ENCODE results near the gene SMYD3.

Gene SMYD3

GRCh38 chr1:245700631-245701030, 806.4 kb downstream of the SMYD3 start:
- no peak for TF ChIP-seq ZFX (IDR thresholded peaks at IDR 0.05)
- TF ChIP-seq, protein P1, sequence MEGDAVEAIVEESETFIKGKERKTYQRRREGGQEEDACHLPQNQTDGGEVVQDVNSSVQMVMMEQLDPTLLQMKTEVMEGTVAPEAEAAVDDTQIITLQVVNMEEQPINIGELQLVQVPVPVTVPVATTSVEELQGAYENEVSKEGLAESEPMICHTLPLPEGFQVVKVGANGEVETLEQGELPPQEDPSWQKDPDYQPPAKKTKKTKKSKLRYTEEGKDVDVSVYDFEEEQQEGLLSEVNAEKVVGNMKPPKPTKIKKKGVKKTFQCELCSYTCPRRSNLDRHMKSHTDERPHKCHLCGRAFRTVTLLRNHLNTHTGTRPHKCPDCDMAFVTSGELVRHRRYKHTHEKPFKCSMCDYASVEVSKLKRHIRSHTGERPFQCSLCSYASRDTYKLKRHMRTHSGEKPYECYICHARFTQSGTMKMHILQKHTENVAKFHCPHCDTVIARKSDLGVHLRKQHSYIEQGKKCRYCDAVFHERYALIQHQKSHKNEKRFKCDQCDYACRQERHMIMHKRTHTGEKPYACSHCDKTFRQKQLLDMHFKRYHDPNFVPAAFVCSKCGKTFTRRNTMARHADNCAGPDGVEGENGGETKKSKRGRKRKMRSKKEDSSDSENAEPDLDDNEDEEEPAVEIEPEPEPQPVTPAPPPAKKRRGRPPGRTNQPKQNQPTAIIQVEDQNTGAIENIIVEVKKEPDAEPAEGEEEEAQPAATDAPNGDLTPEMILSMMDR (conservative IDR thresholded peaks at IDR 0.05): no peak
- H3K27ac ChIP-seq: no peak overlapping the region

All from C4-2B (cell line).